ENCODE results near the gene LRGUK. TPM values are rescaled to one million over a fixed set of nuclear protein-coding genes. Genes with fewer than 3 reads are reported as not detected.
A peak's percentile ranks its signal among the peaks of the same experiment; 100 is the strongest.

Gene LRGUK
- total RNA-seq, 1 donor from 2014 or later: 0.20 TPM

DNA sequence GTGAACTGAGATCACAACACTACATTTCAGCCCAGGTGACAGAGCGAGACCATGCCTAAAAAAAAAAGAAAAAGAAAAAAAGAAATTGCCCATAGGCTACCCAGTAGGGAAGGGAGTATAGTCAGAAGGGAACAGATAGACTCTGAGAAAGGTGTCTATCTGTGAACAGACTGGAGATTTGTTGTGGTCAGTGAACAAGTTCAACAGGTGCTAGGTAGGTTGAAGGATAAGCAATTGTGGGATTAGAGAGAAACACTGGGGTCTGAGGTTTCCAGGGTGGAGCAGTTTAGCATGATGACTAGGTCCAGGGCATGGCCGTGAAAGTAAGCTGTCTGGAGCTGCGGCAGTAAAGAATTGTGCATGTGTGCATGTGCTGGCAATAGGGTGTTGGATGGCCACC lies 6.9 kb downstream of the LRGUK start:
- no peaks in the 10 kb centered on the region for H3K36me3 Mint-ChIP-seq (ENCODE audit: low read depth)
- TF ChIP-seq, protein P1, sequence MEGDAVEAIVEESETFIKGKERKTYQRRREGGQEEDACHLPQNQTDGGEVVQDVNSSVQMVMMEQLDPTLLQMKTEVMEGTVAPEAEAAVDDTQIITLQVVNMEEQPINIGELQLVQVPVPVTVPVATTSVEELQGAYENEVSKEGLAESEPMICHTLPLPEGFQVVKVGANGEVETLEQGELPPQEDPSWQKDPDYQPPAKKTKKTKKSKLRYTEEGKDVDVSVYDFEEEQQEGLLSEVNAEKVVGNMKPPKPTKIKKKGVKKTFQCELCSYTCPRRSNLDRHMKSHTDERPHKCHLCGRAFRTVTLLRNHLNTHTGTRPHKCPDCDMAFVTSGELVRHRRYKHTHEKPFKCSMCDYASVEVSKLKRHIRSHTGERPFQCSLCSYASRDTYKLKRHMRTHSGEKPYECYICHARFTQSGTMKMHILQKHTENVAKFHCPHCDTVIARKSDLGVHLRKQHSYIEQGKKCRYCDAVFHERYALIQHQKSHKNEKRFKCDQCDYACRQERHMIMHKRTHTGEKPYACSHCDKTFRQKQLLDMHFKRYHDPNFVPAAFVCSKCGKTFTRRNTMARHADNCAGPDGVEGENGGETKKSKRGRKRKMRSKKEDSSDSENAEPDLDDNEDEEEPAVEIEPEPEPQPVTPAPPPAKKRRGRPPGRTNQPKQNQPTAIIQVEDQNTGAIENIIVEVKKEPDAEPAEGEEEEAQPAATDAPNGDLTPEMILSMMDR (IDR thresholded peaks at IDR 0.05): no peak
- H3K27me3 Mint-ChIP-seq (ENCODE audit: low read depth): peaks cover 44% of the 10 kb centered on the region
- no peak overlapping the region for H3K27ac Mint-ChIP-seq (ENCODE audit: unreplicated experiment)
- no peak for DNase-seq (ENCODE audit: low spot score)
- no peak overlapping the region for H3K4me3 Mint-ChIP-seq (ENCODE audit: unreplicated experiment)
- no peaks in the 10 kb centered on the region for H3K4me1 Mint-ChIP-seq (ENCODE audit: low read depth)
- H3K9me3 Mint-ChIP-seq (ENCODE audit: low read depth): no peaks in the 10 kb centered on the region

DNA sequence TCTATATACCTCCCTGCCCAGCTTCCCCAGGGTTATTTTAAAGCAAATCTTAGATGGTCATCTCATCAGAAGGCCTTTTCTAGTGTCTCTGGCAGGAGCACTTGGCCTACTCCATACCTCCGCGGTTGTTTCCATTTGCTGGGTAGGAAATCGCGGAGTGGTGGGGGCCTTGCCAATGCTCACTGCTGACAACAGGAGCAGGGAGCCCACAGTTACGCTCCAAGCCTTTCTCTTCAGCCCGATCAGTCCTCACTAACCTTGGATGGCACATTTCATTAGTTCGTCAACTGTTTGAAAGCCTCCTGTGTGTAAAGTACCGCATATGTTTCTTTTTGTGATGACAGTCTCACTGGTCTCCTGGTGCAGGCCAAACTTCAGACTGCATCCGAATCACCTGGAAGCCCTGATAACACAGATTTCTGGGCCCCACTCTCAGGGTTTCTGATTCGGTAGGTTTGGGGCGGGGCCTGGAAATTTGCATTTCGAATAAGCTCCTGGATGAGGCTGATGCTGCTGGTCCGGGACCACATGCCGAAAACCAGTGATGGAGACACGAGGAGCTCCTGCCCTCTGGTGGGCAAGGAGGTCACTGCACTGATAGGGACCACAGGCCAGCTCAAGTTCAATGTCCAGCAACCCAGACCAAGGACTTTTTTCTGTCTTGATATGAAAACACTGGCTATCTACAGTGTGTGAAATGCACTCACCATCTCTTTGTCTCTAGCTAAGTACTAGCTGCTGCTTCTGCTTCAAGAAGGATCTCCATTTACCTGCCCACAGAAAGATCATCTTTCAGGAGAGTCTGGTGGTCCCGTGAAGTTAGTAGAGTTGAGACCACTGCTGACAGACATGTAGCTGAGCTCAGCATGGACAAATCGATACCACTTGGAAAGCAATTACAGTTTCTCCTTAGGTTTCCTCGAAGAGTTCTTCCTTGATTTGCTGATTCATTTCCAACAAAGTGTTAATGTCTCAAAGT lies 14.0 kb downstream of the LRGUK start:
- no peak overlapping the region for H3K4me3 Mint-ChIP-seq (ENCODE audit: unreplicated experiment)
- H3K27ac Mint-ChIP-seq (ENCODE audit: unreplicated experiment): no peak overlapping the region
- TF ChIP-seq, protein P1 (IDR thresholded peaks at IDR 0.05): peak; percentile 89

DNA sequence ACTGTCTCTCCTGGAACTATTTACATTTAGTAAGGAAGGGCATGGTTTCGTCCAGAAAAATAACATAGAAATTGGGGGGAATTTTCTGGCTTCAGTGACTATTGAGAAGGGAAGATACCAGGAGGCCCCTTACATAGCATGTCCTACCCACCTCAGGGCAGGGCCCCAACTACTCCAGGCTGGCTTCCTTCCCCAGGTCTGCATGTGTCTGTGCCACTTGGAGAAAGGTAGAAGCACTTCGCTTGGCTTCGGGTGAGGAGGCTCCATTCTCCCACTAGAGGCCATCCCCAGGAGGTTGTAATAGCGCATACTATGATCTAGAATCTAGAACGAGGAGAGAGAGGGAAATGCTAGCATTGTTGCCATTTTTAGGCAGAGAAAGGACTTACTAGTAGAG lies 14.7 kb downstream of the LRGUK start:
- Mint-ChIP-seq H3K36me3 (ENCODE audit: low read depth) (no peaks in the 10 kb centered on the region), H3K4me3 (ENCODE audit: unreplicated experiment) (no peak overlapping the region), H3K27ac (ENCODE audit: unreplicated experiment) (no peak overlapping the region), H3K27me3 (ENCODE audit: low read depth) (peaks cover 5% of the 10 kb centered on the region), H3K4me1 (ENCODE audit: low read depth) (peaks cover 4% of the 10 kb centered on the region), H3K9me3 (ENCODE audit: low read depth) (no peaks in the 10 kb centered on the region)
- TF ChIP-seq, protein P1 (IDR thresholded peaks at IDR 0.05): no peak
- no peak for DNase-seq (ENCODE audit: low spot score)

More for the DNA sequence above, 14.0 kb downstream of the LRGUK start:
- no peaks in the 10 kb centered on the region for H3K9me3 Mint-ChIP-seq (ENCODE audit: low read depth)
- H3K36me3 Mint-ChIP-seq (ENCODE audit: low read depth): no peaks in the 10 kb centered on the region
- no peak for DNase-seq (ENCODE audit: low spot score)
- H3K27me3 Mint-ChIP-seq (ENCODE audit: low read depth): peaks cover 5% of the 10 kb centered on the region
- H3K4me1 Mint-ChIP-seq (ENCODE audit: low read depth): peaks cover 4% of the 10 kb centered on the region

DNA sequence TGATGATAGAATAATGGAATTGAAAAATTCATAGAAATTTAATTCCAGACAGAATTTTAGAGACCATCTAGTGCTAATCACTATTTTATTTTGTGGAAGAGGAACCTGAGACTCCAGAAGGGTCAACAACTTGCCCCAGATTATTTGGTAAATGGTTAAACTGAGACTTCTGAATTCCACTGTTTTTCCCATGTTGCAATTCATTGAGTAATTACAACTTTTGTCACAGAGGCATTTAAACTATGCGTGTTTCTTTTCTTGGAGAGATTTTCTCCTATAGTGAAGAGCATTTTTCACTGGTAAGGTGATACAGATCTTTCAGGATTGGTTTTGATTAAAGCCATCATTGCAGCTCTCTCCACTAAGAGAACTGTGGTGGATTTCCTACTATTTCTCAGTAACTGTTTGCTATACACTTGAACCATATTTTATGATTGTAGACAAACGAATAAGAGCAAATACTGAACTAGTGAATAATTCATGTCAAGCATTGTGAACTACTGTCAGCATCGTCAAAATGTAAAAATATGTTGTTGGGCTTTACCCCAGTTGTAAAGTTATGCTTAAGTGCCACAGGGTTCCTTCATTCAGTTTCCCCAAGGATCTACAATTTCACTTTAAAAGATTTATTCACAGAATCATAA lies 26.5 kb downstream of the LRGUK start:
- Mint-ChIP-seq H3K4me3 (ENCODE audit: unreplicated experiment) (no peak overlapping the region), H3K9me3 (ENCODE audit: low read depth) (peaks cover 2% of the 10 kb centered on the region), H3K27ac (ENCODE audit: unreplicated experiment) (no peak overlapping the region), H3K27me3 (ENCODE audit: low read depth) (peaks cover 4% of the 10 kb centered on the region), H3K4me1 (ENCODE audit: low read depth) (no peaks in the 10 kb centered on the region), H3K36me3 (ENCODE audit: low read depth) (peaks cover 1% of the 10 kb centered on the region)
- no peak for DNase-seq (ENCODE audit: low spot score)
- TF ChIP-seq, protein P1 (IDR thresholded peaks at IDR 0.05): no peak

DNA sequence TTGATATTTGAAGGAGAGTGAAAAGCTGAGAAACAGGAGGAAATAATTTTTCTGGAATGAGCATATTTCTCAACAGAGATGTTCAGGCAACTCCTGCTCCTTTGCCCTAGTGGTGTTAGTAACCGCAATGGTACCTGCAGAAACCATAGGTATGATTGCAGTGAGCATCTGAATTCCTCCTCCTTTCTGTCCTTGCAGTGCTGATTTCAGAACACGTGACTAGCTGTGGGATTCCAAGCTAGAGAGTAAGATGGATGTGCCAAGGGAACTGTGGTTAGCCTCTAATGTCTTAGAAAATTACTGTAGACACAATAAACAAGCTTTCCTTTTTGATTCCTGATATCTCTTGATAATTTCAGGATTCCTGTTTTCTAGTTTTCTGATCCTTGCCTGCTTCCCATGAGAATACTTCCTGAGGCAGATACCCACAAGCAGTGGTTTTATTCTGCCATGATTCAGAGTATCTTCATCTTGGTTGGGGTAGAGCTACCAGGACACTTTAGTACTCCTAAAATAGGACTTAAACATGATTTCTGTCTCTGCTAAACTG lies 27.5 kb downstream of the LRGUK start:
- DNase-seq (ENCODE audit: low spot score): no peak
- no peak overlapping the region for H3K27ac Mint-ChIP-seq (ENCODE audit: unreplicated experiment)

More for the DNA sequence above, 27.5 kb downstream of the LRGUK start:
- Mint-ChIP-seq H3K27me3 (ENCODE audit: low read depth) (peaks cover 4% of the 10 kb centered on the region), H3K4me1 (ENCODE audit: low read depth) (no peaks in the 10 kb centered on the region), H3K36me3 (ENCODE audit: low read depth) (peaks cover 1% of the 10 kb centered on the region), H3K4me3 (ENCODE audit: unreplicated experiment) (no peak overlapping the region), H3K9me3 (ENCODE audit: low read depth) (peaks cover 2% of the 10 kb centered on the region)
- TF ChIP-seq, protein P1 (IDR thresholded peaks at IDR 0.05): no peak

Measured in chondrocyte (in vitro differentiated cells).